Measurements from ENCODE around the gene FAM180A. TPM values are rescaled to one million over a fixed set of nuclear protein-coding genes. Genes with fewer than 3 reads are reported as not detected.

The FAM180A gene
- polyA plus RNA-seq, 1 donor from 2014 or later = not detected

- Histone ChIP-seq H4K20me1 (ENCODE audit: insufficient read depth) (no peaks in the 10 kb centered on the region), H3K27me3 (ENCODE audit: insufficient read depth, low read depth, low read length) (no peaks in the 10 kb centered on the region), H2AFZ (ENCODE audit: low read depth, low read length) (no peak overlapping the region), H3K9ac (ENCODE audit: low read length) (no peak overlapping the region), H3K79me2 (replicated peaks; ENCODE audit: insufficient read depth, low read length) (no peaks in the 10 kb centered on the region), H3K27ac (ENCODE audit: low read length) (peak overlapping the region; percentile 60), H3K36me3 (ENCODE audit: insufficient read depth, low read length) (no peaks in the 10 kb centered on the region), H3F3A (ENCODE audit: insufficient read depth, low read length, poor library complexity, severe bottlenecking) (peaks cover 6% of the 10 kb centered on the region), H3K9me2 (ENCODE audit: insufficient read depth, low read length) (no peaks in the 10 kb centered on the region), H3K4me3 (ENCODE audit: low read length) (peak overlapping the region; percentile 38), H3K9me3 (ENCODE audit: low read length) (no peaks in the 10 kb centered on the region), H3K4me2 (ENCODE audit: low read length) (no peak overlapping the region)
- TF ChIP-seq, protein P1, sequence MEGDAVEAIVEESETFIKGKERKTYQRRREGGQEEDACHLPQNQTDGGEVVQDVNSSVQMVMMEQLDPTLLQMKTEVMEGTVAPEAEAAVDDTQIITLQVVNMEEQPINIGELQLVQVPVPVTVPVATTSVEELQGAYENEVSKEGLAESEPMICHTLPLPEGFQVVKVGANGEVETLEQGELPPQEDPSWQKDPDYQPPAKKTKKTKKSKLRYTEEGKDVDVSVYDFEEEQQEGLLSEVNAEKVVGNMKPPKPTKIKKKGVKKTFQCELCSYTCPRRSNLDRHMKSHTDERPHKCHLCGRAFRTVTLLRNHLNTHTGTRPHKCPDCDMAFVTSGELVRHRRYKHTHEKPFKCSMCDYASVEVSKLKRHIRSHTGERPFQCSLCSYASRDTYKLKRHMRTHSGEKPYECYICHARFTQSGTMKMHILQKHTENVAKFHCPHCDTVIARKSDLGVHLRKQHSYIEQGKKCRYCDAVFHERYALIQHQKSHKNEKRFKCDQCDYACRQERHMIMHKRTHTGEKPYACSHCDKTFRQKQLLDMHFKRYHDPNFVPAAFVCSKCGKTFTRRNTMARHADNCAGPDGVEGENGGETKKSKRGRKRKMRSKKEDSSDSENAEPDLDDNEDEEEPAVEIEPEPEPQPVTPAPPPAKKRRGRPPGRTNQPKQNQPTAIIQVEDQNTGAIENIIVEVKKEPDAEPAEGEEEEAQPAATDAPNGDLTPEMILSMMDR (IDR thresholded peaks at IDR 0.05; ENCODE audit: poor library complexity, severe bottlenecking) = no peak
- TF ChIP-seq MXI1 (conservative IDR thresholded peaks at IDR 0.05; ENCODE audit: poor library complexity, severe bottlenecking) = no peak
- TF ChIP-seq RAD21 (conservative IDR thresholded peaks at IDR 0.05) = no peak
- no peak for TF ChIP-seq POLR2AphosphoS5 (IDR thresholded peaks at IDR 0.05)
- no peak for TF ChIP-seq EP300 (conservative IDR thresholded peaks at IDR 0.05; ENCODE audit: poor library complexity, severe bottlenecking)
- TF ChIP-seq REST (IDR thresholded peaks at IDR 0.05; ENCODE audit: borderline replicate concordance) = no peak
- TF ChIP-seq EZH2 (IDR thresholded peaks at IDR 0.05; ENCODE audit: borderline replicate concordance, insufficient read depth, low read length, poor library complexity, severe bottlenecking) = no peak
- no peak for TF ChIP-seq TAF1 (IDR thresholded peaks at IDR 0.05; ENCODE audit: low read depth)
- no peak for TF ChIP-seq SMC3 (conservative IDR thresholded peaks at IDR 0.05; ENCODE audit: poor library complexity)
Observed at GRCh38 chr7:135768064-135768463, 19.5 kb upstream of the FAM180A start.

DNA sequence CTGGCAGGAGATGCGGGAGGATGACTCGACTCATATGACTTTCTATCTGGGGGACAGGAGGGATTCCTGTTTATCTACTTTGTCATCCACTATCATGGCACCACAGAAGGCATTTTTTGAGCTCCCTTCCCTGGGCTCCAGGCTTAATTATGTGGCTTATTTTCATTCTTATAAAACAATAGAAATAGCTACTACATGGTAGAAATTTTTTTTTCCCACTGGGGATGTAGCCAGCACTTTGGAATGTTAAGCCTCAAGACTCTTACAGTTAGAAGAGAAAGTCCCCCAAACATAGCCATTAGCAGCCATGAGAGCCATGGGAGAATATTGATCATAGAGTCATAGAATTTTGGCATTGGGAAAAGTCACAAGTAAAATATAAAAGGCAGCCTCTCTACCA, 14.6 kb upstream of the FAM180A start:
- no peak overlapping the region for H3K9ac ChIP-seq (ENCODE audit: low read length)
- H3K9me2 ChIP-seq (ENCODE audit: insufficient read depth, low read length) = no peaks in the 10 kb centered on the region
- no peaks in the 10 kb centered on the region for H3F3A ChIP-seq (ENCODE audit: insufficient read depth, low read length, poor library complexity, severe bottlenecking)
- no peaks in the 10 kb centered on the region for H3K9me3 ChIP-seq (ENCODE audit: low read length)
- TF ChIP-seq SMC3 (conservative IDR thresholded peaks at IDR 0.05; ENCODE audit: poor library complexity) (no peak), EP300 (conservative IDR thresholded peaks at IDR 0.05; ENCODE audit: poor library complexity, severe bottlenecking) (no peak), POLR2AphosphoS5 (IDR thresholded peaks at IDR 0.05) (no peak), MXI1 (conservative IDR thresholded peaks at IDR 0.05; ENCODE audit: poor library complexity, severe bottlenecking) (no peak), TAF1 (IDR thresholded peaks at IDR 0.05; ENCODE audit: low read depth) (no peak), EZH2 (IDR thresholded peaks at IDR 0.05; ENCODE audit: borderline replicate concordance, insufficient read depth, low read length, poor library complexity, severe bottlenecking) (no peak), RAD21 (conservative IDR thresholded peaks at IDR 0.05) (no peak), REST (IDR thresholded peaks at IDR 0.05; ENCODE audit: borderline replicate concordance) (no peak)
- TF ChIP-seq, protein P1 (IDR thresholded peaks at IDR 0.05; ENCODE audit: poor library complexity, severe bottlenecking) = no peak
- no peaks in the 10 kb centered on the region for H4K20me1 ChIP-seq (ENCODE audit: insufficient read depth)
- H2AFZ ChIP-seq (ENCODE audit: low read depth, low read length) = no peak overlapping the region
- no peaks in the 10 kb centered on the region for H3K27me3 ChIP-seq (ENCODE audit: insufficient read depth, low read depth, low read length)
- no peaks in the 10 kb centered on the region for H3K36me3 ChIP-seq (ENCODE audit: insufficient read depth, low read length)
- no peak overlapping the region for H3K4me3 ChIP-seq (ENCODE audit: low read length)
- H3K4me2 ChIP-seq (ENCODE audit: low read length) = no peak overlapping the region
- no peak overlapping the region for H3K27ac ChIP-seq (ENCODE audit: low read length)
- no peaks in the 10 kb centered on the region for H3K79me2 ChIP-seq (replicated peaks; ENCODE audit: insufficient read depth, low read length)
